Muscle of leg (tissue), 16 donors: ENCODE data around the gene LYPD6. TPM values are rescaled to one million over a fixed set of nuclear protein-coding genes. Genes with fewer than 3 reads are reported as not detected.

Experiments
- DNase-seq: peaks from one replicate; pipeline ENCODE4 v3.0.0; 2013
- H3K27ac ChIP-seq: one replicate; pipeline ENCODE4 v1.5.1; 2013; ENCODE audit warnings: mild to moderate bottlenecking, low read length, control low read depth
- H3K27me3 ChIP-seq: one replicate; pipeline ENCODE4 v1.6.1; 2013; ENCODE audit warnings: low read length; ENCODE audit not compliant: control insufficient read depth, insufficient read depth
- H3K36me3 ChIP-seq: one replicate; pipeline ENCODE4 v1.6.1; 2013; ENCODE audit warnings: low read length; ENCODE audit not compliant: control insufficient read depth, insufficient read depth
- H3K4me1 ChIP-seq: one replicate; pipeline ENCODE4 v1.6.1; 2013; ENCODE audit warnings: low read length; ENCODE audit not compliant: control insufficient read depth, insufficient read depth
- H3K4me3 ChIP-seq: one replicate; pipeline ENCODE4 v1.5.1; 2013; ENCODE audit warnings: low read length, control low read depth
- H3K9me3 ChIP-seq: replicated peaks from 2 replicates; pipeline ENCODE4 v1.6.1; 2013; ENCODE audit warnings: low read depth, low read length; ENCODE audit not compliant: control insufficient read depth
- WGBS: methylation state at CpG from one replicate; pipeline ENCODE4 v1.1.5; 2013; ENCODE audit warnings: missing lambda C conversion rate; ENCODE audit not compliant: insufficient coverage; 5-methylcytosine and 5-hydroxymethylcytosine counted together
- long read RNA-seq, 11 donors: transcript quantifications; one replicate each; lab custom pipeline, GENCODE V29; 2026
- polyA plus RNA-seq, 8 donors: library from polyadenylated mRNA; unstranded; fragments of 120-200 nt; gene quantifications; one replicate each; pipeline versions ENCODE4 v1.2.1 to v1.2.3, GENCODE V29; 2013; ENCODE audit warnings: inconsistent platforms in 1 of 8, low replicate concordance in 1 of 8; ENCODE audit not compliant: insufficient read length in 8 of 8, insufficient read depth in 1 of 8
- total RNA-seq: library from RNA; stranded (reverse); fragments of 120-200 nt; gene quantifications from one replicate; pipeline ENCODE4 v1.2.4, GENCODE V29; 2013

The LYPD6 gene, protein sequence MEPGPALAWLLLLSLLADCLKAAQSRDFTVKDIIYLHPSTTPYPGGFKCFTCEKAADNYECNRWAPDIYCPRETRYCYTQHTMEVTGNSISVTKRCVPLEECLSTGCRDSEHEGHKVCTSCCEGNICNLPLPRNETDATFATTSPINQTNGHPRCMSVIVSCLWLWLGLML
- total RNA-seq (2.0 TPM), polyA plus RNA-seq (1 to 10 TPM; 1.3 to 4.7 (median 1.8) TPM)
- long read RNA-seq, donor 1 = 0 reads
- long read RNA-seq, donor 2 = 0 reads
- long read RNA-seq, donor 3 = 0 reads
- long read RNA-seq, donor 4 = 0 reads
- long read RNA-seq, donor 5, full-length matches to known transcripts = 3 of 3 reads
- long read RNA-seq, donor 5, partial matches to known transcripts = 0 of 3 reads
- long read RNA-seq, donor 5, other reads (novel, unspliced or antisense) = 0 of 3 reads
- long read RNA-seq, donor 6 = 0 reads
- long read RNA-seq, donor 7 = 0 reads
- long read RNA-seq, donor 8, full-length matches to known transcripts = 3 of 3 reads
- long read RNA-seq, donor 8, partial matches to known transcripts = 0 of 3 reads
- long read RNA-seq, donor 8, other reads (novel, unspliced or antisense) = 0 of 3 reads
- long read RNA-seq, donor 9, full-length matches to known transcripts = 2 of 2 reads
- long read RNA-seq, donor 9, partial matches to known transcripts = 0 of 2 reads
- long read RNA-seq, donor 9, other reads (novel, unspliced or antisense) = 0 of 2 reads
- long read RNA-seq, donor 10, full-length matches to known transcripts = 3 of 3 reads
- long read RNA-seq, donor 10, partial matches to known transcripts = 0 of 3 reads
- long read RNA-seq, donor 10, other reads (novel, unspliced or antisense) = 0 of 3 reads
- long read RNA-seq, donor 11 = 0 reads

DNA sequence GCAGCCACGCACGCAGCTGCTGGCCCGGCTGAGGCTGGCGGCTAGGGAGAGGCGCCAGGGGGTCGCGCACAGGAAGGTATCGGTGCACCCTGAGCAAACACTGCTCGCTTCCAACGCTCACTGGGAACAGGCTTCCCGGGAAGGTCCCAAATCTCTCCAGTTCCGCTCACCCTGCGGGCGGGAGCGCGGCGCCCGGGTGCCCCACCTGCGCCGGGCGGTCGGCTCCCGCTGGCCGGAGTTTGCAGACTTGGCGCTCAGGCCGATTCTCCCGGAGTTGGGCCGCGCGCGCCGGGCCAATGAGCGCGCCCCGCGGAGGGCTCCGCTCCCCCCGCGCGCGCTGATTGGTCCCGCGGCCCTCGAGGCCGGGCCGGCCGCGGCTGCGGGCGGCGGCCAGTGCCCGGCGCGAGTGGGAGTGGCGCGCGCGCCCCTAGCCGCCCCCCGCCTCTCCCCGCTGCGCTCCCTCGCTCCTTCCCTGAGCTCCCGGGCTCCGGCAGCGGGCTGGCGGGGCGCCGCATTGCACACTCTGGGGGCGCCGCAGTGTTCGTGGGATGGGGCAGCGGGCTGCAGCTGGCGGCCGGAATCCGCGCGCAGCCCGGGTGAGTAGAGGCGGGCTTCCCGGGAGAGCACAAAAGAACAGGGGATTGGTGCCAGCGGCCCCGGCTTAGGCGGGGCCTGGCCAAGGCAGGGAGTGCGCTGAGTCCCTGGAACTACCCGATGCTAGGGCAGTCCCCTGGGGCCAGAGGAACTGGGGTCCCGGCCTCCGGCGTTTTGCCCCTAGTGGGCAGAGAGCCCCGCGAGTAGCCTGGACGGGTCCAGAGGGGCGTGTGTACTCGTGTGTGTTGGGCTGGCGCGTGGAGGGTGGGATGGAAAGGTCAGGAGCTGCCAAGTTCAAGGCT is at the start of gene LYPD6:
Gene LYPD6, plus strand, starts transcription at position 461 of the 896 bp plus-strand sequence. CDS start 107,122 bp downstream, outside the sequence.
- WGBS = under 1% methylated on average over 96 of the region's 96 CpGs
- Histone ChIP-seq H3K27ac (peak within 1 kb of the TSS; percentile 35), H3K27me3 (peaks cover 31% of the 10 kb centered on the region), H3K36me3 (no peaks in the 10 kb centered on the region), H3K4me1 (peaks cover 12% of the 10 kb centered on the region), H3K9me3 (no peaks in the 10 kb centered on the region), H3K4me3 (peak within 1 kb of the TSS; percentile 68)
- DNase-seq = peak; percentile 93

DNA sequence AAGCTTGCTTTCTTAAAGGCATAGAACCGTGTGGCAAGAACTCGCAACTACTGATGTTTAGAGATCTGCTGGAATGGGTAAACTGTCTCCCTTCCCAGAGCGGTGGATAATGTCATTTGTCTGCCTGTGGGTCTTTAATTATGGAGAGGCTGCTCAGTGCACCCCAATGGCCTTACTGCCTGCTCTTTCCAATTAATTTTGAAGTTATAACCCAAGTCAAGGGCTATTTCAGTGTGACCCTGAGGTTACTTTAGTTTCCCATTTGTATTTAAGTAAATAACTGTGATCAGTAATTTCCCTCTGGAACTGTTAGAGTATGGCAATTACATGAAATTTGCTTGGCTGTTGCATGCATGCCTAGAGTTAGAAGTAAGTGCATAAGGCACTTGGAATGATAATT is 48.9 kb upstream of the LYPD6 start:
- WGBS = 80% methylated on average over 1 of the region's 3 CpGs
- H3K27me3 ChIP-seq = no peaks in the 10 kb centered on the region
- no peaks in the 10 kb centered on the region for H3K9me3 ChIP-seq
- no peaks in the 10 kb centered on the region for H3K4me1 ChIP-seq
- DNase-seq = no peak
- no peak overlapping the region for H3K4me3 ChIP-seq
- H3K27ac ChIP-seq = no peak overlapping the region
- H3K36me3 ChIP-seq = no peaks in the 10 kb centered on the region

DNA sequence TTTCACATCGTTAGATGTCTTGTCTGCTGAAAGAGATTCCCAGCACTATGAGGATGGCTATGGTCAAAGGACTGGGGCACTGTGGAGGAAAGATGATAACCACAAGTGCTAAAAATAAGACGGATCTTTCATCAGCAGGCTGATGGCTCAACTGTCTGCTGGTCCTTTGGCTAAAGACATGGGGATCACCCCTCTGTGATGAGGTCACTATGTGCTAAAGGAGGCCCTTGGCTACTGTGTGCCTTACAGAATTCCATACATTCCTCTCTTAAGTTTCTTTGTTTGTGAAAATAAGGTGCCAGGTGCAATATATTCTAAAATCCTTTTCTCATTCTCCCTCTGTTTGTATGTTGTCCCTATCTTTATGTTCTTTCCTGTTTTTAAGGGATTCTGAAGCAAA is 39.7 kb upstream of the LYPD6 start:
- no peaks in the 10 kb centered on the region for H3K36me3 ChIP-seq
- WGBS = 86% methylated on average over 2 of the region's 2 CpGs
- H3K27ac ChIP-seq = no peak overlapping the region
- H3K4me3 ChIP-seq = no peak overlapping the region
- H3K9me3 ChIP-seq = no peaks in the 10 kb centered on the region
- H3K4me1 ChIP-seq = no peaks in the 10 kb centered on the region
- DNase-seq = no peak
- no peaks in the 10 kb centered on the region for H3K27me3 ChIP-seq

DNA sequence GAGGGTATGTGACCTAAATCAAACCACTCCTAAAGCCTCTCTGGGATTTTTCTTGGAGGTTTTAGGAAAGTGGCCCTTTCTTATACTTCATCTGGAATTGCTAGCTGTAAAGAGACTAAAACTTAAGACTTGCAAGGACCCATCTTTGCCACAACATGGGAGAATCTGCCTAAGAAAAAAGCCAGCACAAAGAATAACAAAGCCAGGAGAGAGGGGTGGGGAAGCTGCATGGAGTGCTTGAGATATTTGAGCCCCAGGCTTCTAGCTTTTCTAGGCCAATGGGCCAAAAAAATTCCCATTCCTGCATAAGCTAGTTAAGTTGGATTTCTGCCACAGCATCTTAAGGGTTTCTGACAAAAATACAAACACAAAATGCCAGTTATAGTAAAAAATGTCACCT is 38.5 kb upstream of the LYPD6 start:
- Histone ChIP-seq H3K27ac (no peak overlapping the region), H3K9me3 (no peaks in the 10 kb centered on the region), H3K27me3 (no peaks in the 10 kb centered on the region), H3K4me1 (no peaks in the 10 kb centered on the region), H3K36me3 (no peaks in the 10 kb centered on the region), H3K4me3 (no peak overlapping the region)
- no peak for DNase-seq

DNA sequence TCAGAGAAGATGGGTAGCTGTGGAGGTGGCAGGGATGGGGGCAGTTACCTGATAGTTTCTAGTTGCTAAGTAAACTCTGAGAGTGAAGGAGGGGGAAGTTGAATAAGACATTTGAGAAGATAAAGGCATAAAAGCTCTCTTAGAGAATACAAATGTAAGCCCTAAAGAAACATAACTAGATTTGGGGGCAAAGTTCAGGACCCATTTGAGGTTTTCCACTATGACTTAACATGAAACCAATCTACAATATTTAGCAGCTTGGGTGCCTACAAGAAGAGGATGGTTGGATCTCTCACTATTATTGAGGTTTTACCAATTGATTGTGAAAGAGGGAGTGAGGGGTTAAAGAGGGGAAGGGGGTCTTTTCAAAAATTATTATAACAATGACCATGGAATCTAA is 34.4 kb upstream of the LYPD6 start:
- no peak for DNase-seq
- no peak overlapping the region for H3K27ac ChIP-seq
- H3K4me1 ChIP-seq = no peaks in the 10 kb centered on the region
- H3K4me3 ChIP-seq = no peak overlapping the region
- no peaks in the 10 kb centered on the region for H3K36me3 ChIP-seq
- H3K27me3 ChIP-seq = no peaks in the 10 kb centered on the region
- no peaks in the 10 kb centered on the region for H3K9me3 ChIP-seq

DNA sequence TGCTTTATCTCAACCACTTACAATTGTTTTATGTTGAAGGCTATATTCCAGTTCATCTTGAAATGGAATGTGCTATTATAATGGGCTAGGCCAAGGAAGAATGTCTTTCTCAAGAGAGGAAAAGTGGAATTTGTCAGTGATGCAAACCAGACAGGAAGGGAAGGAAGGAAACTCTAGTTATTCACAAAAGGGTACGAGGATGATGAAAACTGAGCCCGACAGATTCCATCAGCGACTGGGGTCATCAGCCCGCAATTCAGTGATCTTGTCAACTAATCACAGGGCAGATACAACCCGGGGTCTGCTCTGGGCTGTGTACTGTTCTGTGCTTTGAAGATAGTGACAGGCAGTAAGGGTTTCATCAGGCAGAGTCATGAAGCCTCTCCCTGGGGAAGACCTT is 23.4 kb upstream of the LYPD6 start:
- H3K4me3 ChIP-seq = no peak overlapping the region
- H3K9me3 ChIP-seq = no peaks in the 10 kb centered on the region
- H3K27me3 ChIP-seq = no peaks in the 10 kb centered on the region
- DNase-seq = no peak
- no peaks in the 10 kb centered on the region for H3K36me3 ChIP-seq
- H3K27ac ChIP-seq = no peak overlapping the region
- no peaks in the 10 kb centered on the region for H3K4me1 ChIP-seq
- WGBS = 28% methylated on average over 5 of the region's 5 CpGs

DNA sequence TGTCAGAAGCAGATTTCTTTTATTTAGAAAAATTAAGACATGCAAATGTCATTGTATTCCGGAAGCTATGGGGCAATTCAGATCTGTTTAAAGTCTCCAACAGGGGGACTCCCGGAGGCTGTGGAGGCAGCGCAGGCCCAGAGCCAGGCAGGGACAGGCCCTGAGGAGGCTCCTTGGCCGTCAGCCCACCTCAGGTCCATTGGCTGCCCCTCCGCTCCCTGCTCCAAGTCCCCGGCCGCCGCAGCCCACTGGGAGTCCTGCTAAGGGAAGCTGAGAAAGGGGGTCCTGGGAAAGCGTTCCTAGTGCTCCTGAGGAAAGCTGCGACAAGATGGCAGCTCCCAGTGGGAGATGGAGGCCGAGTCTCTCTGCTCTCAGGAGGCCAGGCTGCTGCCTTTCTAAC is 20.0 kb upstream of the LYPD6 start:
- no peak overlapping the region for H3K4me3 ChIP-seq
- no peaks in the 10 kb centered on the region for H3K4me1 ChIP-seq
- no peaks in the 10 kb centered on the region for H3K27me3 ChIP-seq
- no peak overlapping the region for H3K27ac ChIP-seq
- 100% methylated on average over 6 of the region's 11 CpGs for WGBS
- no peaks in the 10 kb centered on the region for H3K9me3 ChIP-seq
- DNase-seq = no peak
- H3K36me3 ChIP-seq = no peaks in the 10 kb centered on the region

DNA sequence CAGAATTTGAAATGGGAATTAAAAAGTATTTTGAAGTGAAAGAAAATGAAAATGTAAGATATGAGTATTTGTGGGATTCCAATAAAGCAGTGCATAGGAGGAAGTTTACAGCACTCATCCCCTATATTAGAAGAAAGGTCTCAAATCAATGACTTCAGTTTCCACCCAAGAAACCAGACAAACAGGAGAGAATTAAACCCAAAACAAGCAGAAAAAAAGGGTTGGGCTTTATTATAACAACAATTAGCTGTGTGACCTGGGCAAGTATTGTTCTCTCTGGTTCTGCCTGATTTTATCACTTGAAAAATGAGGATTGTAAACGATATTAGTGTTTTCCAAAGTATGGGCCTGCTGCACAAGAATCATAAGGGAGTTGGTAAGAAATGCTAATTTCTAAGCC is 18.3 kb upstream of the LYPD6 start:
- H3K27me3 ChIP-seq = no peaks in the 10 kb centered on the region
- WGBS = no CpG with 5 or more reads among the region's 1 CpG

DNA sequence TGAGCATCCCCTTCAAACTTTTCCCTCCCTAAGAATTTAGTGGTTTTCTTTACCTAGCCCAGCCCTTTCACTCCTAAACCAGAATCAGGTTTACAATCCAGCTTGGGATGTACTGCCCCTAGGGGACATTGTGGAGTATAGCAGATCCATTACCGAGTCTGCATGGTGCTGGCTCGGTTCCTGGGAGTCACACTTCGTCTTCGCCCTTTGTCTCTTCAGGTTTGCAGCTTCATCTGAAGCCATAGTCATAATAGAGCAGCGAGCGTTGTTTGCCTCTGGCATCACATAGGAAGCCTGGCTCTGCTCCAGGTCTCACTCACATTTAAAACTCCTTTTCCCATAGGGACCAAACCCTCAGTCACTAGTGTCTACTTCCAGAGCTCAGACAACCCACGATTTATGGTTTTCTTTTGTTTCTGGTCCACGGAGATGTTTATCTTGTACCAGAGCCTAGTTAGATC is 16.8 kb upstream of the LYPD6 start:
- Histone ChIP-seq H3K9me3 (no peaks in the 10 kb centered on the region), H3K4me1 (no peaks in the 10 kb centered on the region), H3K27me3 (no peaks in the 10 kb centered on the region), H3K4me3 (no peak overlapping the region), H3K36me3 (no peaks in the 10 kb centered on the region), H3K27ac (no peak overlapping the region)
- peak; percentile 16 for DNase-seq
- 5% methylated on average over 6 of the region's 8 CpGs for WGBS

More for the DNA sequence above, 18.3 kb upstream of the LYPD6 start:
- Histone ChIP-seq H3K4me1 (no peaks in the 10 kb centered on the region), H3K4me3 (no peak overlapping the region), H3K27ac (no peak overlapping the region), H3K9me3 (no peaks in the 10 kb centered on the region), H3K36me3 (no peaks in the 10 kb centered on the region)
- DNase-seq = no peak
